Trophoblast cell (in vitro differentiated cells and primary cell): Measurements from ENCODE around the gene HS6ST3.

Experiments used
- DNase-seq, 2 donors: peaks; one replicate each; pipeline ENCODE4 v3.0.0-alpha.2; 2016
- H2AFZ ChIP-seq: 2 replicates; pipeline ENCODE4 v1.6.1; 2013; ENCODE audit warnings: low read length, moderate library complexity, mild to moderate bottlenecking; ENCODE audit not compliant: insufficient read depth, poor library complexity
- H2AK5ac ChIP-seq: 2 replicates; pipeline ENCODE4 v1.6.1; 2013; ENCODE audit warnings: mild to moderate bottlenecking, low read length
- H2BK120ac ChIP-seq: 2 replicates; pipeline ENCODE4 v1.6.1; 2013; ENCODE audit warnings: low read length, mild to moderate bottlenecking, moderate library complexity; ENCODE audit not compliant: insufficient read depth, poor library complexity
- H2BK12ac ChIP-seq: 2 replicates; pipeline ENCODE4 v1.6.1; 2013; ENCODE audit warnings: mild to moderate bottlenecking, low read length, moderate library complexity
- H2BK5ac ChIP-seq: 2 replicates; pipeline ENCODE4 v1.6.1; 2013; ENCODE audit warnings: low read length, low read depth, moderate library complexity, mild to moderate bottlenecking; ENCODE audit not compliant: poor library complexity
- H3K14ac ChIP-seq: 2 replicates; pipeline ENCODE4 v1.6.1; 2013; ENCODE audit warnings: mild to moderate bottlenecking, low read length
- H3K18ac ChIP-seq: 2 replicates; pipeline ENCODE4 v1.6.1; 2013; ENCODE audit warnings: mild to moderate bottlenecking, low read length
- H3K23ac ChIP-seq: 2 replicates; pipeline ENCODE4 v1.6.1; 2013; ENCODE audit warnings: low read length
- H3K27ac ChIP-seq: 2 replicates; pipeline ENCODE4 v1.5.1; 2013; ENCODE audit warnings: low read depth, mild to moderate bottlenecking, inconsistent platforms, low read length, moderate library complexity
- H3K27me3 ChIP-seq: 2 replicates; pipeline ENCODE4 v1.6.1; 2013; ENCODE audit warnings: inconsistent platforms, mild to moderate bottlenecking, low read length, moderate library complexity; ENCODE audit not compliant: insufficient read depth
- H3K36me3 ChIP-seq, 2 experiments: 1 replicate in 1 of 2; 2 replicates in 1 of 2; pipeline ENCODE4 v1.6.1; 2013; ENCODE audit warnings: low read length in 2 of 2, mild to moderate bottlenecking in 2 of 2, moderate library complexity in 1 of 2; ENCODE audit not compliant: insufficient read depth in 2 of 2, control insufficient read depth in 1 of 2
- H3K4ac ChIP-seq: 2 replicates; pipeline ENCODE4 v1.6.1; 2013; ENCODE audit warnings: low read depth, mild to moderate bottlenecking, low read length, moderate library complexity
- H3K4me1 ChIP-seq, 2 experiments: 1 replicate in 1 of 2; 2 replicates in 1 of 2; pipeline ENCODE4 v1.6.1; 2013; ENCODE audit warnings: low read length in 2 of 2, mild to moderate bottlenecking in 2 of 2, moderate library complexity in 1 of 2; ENCODE audit not compliant: insufficient read depth in 2 of 2, control insufficient read depth in 1 of 2
- H3K4me2 ChIP-seq: 2 replicates; pipeline ENCODE4 v1.6.1; 2013; ENCODE audit warnings: inconsistent platforms, mild to moderate bottlenecking, low read length, moderate library complexity
- H3K4me3 ChIP-seq: 2 replicates; pipeline ENCODE4 v1.5.1; 2013; ENCODE audit warnings: mild to moderate bottlenecking, low read depth, low read length, inconsistent platforms
- H3K79me1 ChIP-seq: one replicate; pipeline ENCODE4 v1.6.1; 2013; ENCODE audit warnings: low read length
- H3K79me2 ChIP-seq: 2 replicates; pipeline ENCODE4 v1.6.1; 2013; ENCODE audit warnings: low read length, mild to moderate bottlenecking; ENCODE audit not compliant: control insufficient read depth, insufficient read depth, poor library complexity
- H3K9ac ChIP-seq: 2 replicates; pipeline ENCODE4 v1.6.1; 2013; ENCODE audit warnings: mild to moderate bottlenecking, low read length
- H3K9me3 ChIP-seq: 2 replicates; pipeline ENCODE4 v1.6.1; 2013; ENCODE audit warnings: low read depth, mild to moderate bottlenecking, control low read depth, inconsistent platforms, low read length; ENCODE audit not compliant: insufficient read depth
- H4K12ac ChIP-seq: 2 replicates; pipeline ENCODE4 v1.6.1; 2013; ENCODE audit warnings: low read depth, mild to moderate bottlenecking, low read length, moderate library complexity
- H4K8ac ChIP-seq: 2 replicates; pipeline ENCODE4 v1.6.1; 2013; ENCODE audit warnings: low read depth, mild to moderate bottlenecking, low read length, moderate library complexity
- H4K91ac ChIP-seq: one replicate; pipeline ENCODE4 v1.6.1; 2013; ENCODE audit warnings: low read depth, mild to moderate bottlenecking, low read length, moderate library complexity
- WGBS: extraction: QIAGEN DNeasy Blood & Tissue Kit; methylation state at CpG from one replicate; pipeline ENCODE4 v1.1.7; 2013; ENCODE audit warnings: missing lambda C conversion rate; ENCODE audit not compliant: insufficient read length, insufficient coverage; ENCODE audit errors: extremely low coverage; 5-methylcytosine and 5-hydroxymethylcytosine counted together

Gene HS6ST3

DNA sequence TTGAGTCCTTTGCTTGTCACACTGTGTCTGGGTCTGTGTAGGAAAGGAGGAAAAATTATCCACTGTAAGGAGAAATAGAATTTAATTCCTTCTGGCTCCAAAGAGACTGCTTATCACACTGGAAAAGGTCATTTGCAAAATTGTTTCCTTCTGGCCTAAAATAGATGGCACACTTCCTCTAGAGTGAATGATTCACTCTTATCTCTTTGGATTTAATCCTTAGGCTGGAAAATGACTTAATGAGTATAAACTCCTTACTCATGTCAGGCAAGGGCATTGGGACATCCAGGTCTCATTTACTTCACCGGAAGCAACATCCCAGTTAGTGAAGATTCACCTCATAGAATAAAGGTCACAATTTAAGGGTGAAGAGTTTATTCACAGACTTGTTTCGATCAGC is 610.8 kb downstream of the HS6ST3 start:
- H4K12ac ChIP-seq, result no peak overlapping the region
- no peak overlapping the region for H3K18ac ChIP-seq
- no peak overlapping the region for H2BK120ac ChIP-seq
- H2BK12ac ChIP-seq, result no peak overlapping the region
- no peak overlapping the region for H2AK5ac ChIP-seq
- H4K91ac ChIP-seq, result no peak overlapping the region
- no peak overlapping the region for H3K14ac ChIP-seq
- no peak overlapping the region for H3K9ac ChIP-seq
- no peaks in the 10 kb centered on the region for H3K27me3 ChIP-seq
- H2BK5ac ChIP-seq, result no peak overlapping the region
- DNase-seq, result no peak
- no peaks in the 10 kb centered on the region for H3K79me2 ChIP-seq
- H3K79me1 ChIP-seq, result no peaks in the 10 kb centered on the region
- no peak overlapping the region for H3K23ac ChIP-seq
- no peak overlapping the region for H3K4ac ChIP-seq
- H3K9me3 ChIP-seq, result no peaks in the 10 kb centered on the region
- no peak overlapping the region for H3K4me3 ChIP-seq
- no peak overlapping the region for H3K4me2 ChIP-seq
- H3K4me1 ChIP-seq, result no peaks in the 10 kb centered on the region
- H2AFZ ChIP-seq, result no peak overlapping the region
- H3K36me3 ChIP-seq, result no peaks in the 10 kb centered on the region
- H3K27ac ChIP-seq, result no peak overlapping the region
- WGBS, result no CpG with 5 or more reads among the region's 2 CpGs
- H4K8ac ChIP-seq, result no peak overlapping the region

DNA sequence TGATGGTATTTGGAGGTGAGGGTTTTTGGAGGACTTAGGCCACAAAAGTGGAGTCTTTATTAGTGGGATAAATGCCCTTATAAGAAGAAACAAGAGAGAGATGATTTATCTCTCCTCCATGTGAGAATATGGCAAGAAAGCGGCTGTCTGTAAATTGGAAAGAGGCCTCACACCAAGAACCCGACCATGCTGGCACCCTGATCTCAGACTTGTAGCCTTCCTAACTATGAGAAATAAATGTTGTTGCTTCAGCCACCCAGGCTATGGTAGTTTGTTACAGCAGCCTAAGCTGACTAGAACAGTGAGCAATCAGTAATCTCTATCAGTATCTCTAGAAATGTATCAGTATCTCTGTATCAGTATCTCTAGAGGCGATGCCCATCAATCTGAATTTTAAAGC is 617.2 kb downstream of the HS6ST3 start:
- Histone ChIP-seq H2AK5ac (no peak overlapping the region), H3K27me3 (no peaks in the 10 kb centered on the region), H2AFZ (no peak overlapping the region), H3K27ac (no peak overlapping the region), H3K9me3 (no peaks in the 10 kb centered on the region), H2BK12ac (no peak overlapping the region), H3K4ac (no peak overlapping the region), H3K79me2 (no peaks in the 10 kb centered on the region), H3K4me3 (no peak overlapping the region), H3K14ac (no peak overlapping the region), H3K79me1 (no peaks in the 10 kb centered on the region), H3K36me3 (no peaks in the 10 kb centered on the region), H2BK5ac (no peak overlapping the region), H2BK120ac (no peak overlapping the region), H3K4me2 (no peak overlapping the region), H4K8ac (no peak overlapping the region), H3K23ac (no peak overlapping the region), H3K9ac (no peak overlapping the region), H4K91ac (no peak overlapping the region), H4K12ac (no peak overlapping the region), H3K18ac (no peak overlapping the region), H3K4me1 (no peaks in the 10 kb centered on the region)
- WGBS, result no CpG with 5 or more reads among the region's 3 CpGs
- DNase-seq, result peak; percentile 64 to 71

DNA sequence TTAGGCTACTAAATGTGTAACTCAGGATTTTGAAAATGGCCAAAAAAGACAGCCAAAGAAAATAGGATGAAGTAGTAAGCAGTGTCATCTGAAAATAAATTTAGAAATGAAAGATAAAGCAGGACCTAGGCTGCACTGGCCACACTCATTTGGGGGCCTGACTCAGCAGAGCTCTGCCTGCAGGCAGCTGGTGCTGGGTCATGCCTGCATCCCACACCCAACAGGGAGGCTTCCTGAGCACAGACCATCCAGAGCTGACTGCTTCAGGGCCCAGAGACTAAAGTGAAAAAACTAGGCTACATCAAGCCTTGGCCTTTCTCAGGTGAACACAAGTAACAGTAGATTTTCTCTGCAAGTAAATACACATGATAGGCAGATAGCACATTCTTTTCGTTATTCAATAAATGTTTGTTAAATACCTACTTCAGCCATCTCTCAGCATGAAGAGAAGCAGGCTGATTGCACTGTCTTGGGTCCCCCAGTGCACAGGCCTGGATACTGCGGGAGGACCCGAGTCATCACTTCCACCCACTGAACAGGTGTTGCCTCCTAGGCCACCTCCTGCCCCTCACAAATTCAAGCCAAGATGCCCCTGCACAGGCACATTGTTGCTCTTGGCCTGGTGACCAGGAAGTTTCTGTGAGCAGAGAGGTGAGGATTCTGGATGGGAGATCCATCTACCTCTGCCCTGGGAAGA is 620.4 kb downstream of the HS6ST3 start:
- H3K14ac ChIP-seq, result no peak overlapping the region
- no peak overlapping the region for H2BK5ac ChIP-seq
- no peaks in the 10 kb centered on the region for H3K79me1 ChIP-seq
- no peaks in the 10 kb centered on the region for H3K79me2 ChIP-seq
- no peak overlapping the region for H3K4ac ChIP-seq
- H3K4me3 ChIP-seq, result no peak overlapping the region
- no peaks in the 10 kb centered on the region for H3K4me1 ChIP-seq
- H3K9me3 ChIP-seq, result no peaks in the 10 kb centered on the region
- no peak for DNase-seq
- H3K27me3 ChIP-seq, result no peaks in the 10 kb centered on the region
- H2AK5ac ChIP-seq, result no peak overlapping the region
- H2AFZ ChIP-seq, result no peak overlapping the region
- no peak overlapping the region for H2BK12ac ChIP-seq
- no peak overlapping the region for H3K27ac ChIP-seq
- no peak overlapping the region for H3K4me2 ChIP-seq
- WGBS, result no CpG with 5 or more reads among the region's 3 CpGs
- H3K9ac ChIP-seq, result no peak overlapping the region
- H2BK120ac ChIP-seq, result no peak overlapping the region
- H3K36me3 ChIP-seq, result no peaks in the 10 kb centered on the region
- H4K91ac ChIP-seq, result no peak overlapping the region
- H3K23ac ChIP-seq, result no peak overlapping the region
- H4K12ac ChIP-seq, result no peak overlapping the region
- no peak overlapping the region for H4K8ac ChIP-seq
- H3K18ac ChIP-seq, result no peak overlapping the region

DNA sequence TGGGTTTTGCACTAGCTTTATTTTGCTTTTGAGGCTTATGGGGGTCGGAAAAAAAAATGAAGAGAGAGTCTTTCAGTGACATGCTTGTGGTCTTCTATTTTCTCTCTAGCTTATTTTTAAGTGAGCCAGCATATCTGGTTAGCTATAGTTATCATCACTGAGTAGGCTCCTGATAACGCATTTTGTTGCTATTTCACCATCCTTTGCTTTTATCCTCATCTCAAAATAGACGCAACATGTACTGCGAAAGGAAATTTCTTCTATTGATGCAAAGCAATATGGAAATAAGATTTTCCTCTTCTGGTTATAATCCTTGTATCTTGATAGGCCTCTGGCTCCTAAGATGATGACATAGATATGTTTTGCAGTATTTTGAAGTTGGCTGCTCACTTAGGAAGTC is 630.5 kb downstream of the HS6ST3 start:
- no CpG with 5 or more reads among the region's 4 CpGs for WGBS

More for the DNA sequence above, 630.5 kb downstream of the HS6ST3 start:
- H3K36me3 ChIP-seq, result no peaks in the 10 kb centered on the region
- no peaks in the 10 kb centered on the region for H3K79me2 ChIP-seq
- no peak overlapping the region for H2AFZ ChIP-seq
- no peak overlapping the region for H3K4ac ChIP-seq
- H3K9me3 ChIP-seq, result no peaks in the 10 kb centered on the region
- no peak overlapping the region for H3K14ac ChIP-seq
- H3K27me3 ChIP-seq, result no peaks in the 10 kb centered on the region
- H4K8ac ChIP-seq, result no peak overlapping the region
- H3K27ac ChIP-seq, result no peak overlapping the region
- H2BK12ac ChIP-seq, result no peak overlapping the region
- H2AK5ac ChIP-seq, result no peak overlapping the region
- H4K91ac ChIP-seq, result no peak overlapping the region
- no peaks in the 10 kb centered on the region for H3K4me1 ChIP-seq
- H3K23ac ChIP-seq, result no peak overlapping the region
- no peak overlapping the region for H3K9ac ChIP-seq
- H3K4me3 ChIP-seq, result no peak overlapping the region
- DNase-seq, result no peak
- no peak overlapping the region for H4K12ac ChIP-seq
- no peaks in the 10 kb centered on the region for H3K79me1 ChIP-seq
- no peak overlapping the region for H3K4me2 ChIP-seq
- no peak overlapping the region for H3K18ac ChIP-seq
- H2BK5ac ChIP-seq, result no peak overlapping the region
- no peak overlapping the region for H2BK120ac ChIP-seq
